Measurements from ENCODE around the gene MZF1. TPM values are rescaled to one million over a fixed set of nuclear protein-coding genes. Genes with fewer than 3 reads are reported as not detected.

The MZF1 gene
- total and polyA plus RNA-seq, 9 of the 15 experiments (the other 6 are each of a cell fraction or from before 2014, with no cell fraction given) = 0.31 to 29.3 (median 11.5) TPM

GRCh38 chr19:58584498-58585441 is 11.6 kb upstream of the MZF1 start (continued):
- TF ChIP-seq SMARCE1 (IDR thresholded peaks at IDR 0.05) = peak; percentile 55; the same call in 1 of the 2 replicates
- TF ChIP-seq MTA3 (IDR thresholded peaks at IDR 0.05; ENCODE audit: borderline replicate concordance) = peak; percentile 46; the same call in 1 of the 2 replicates
- 0 out of 2 replicates have a peak, but pooled peaks have one; percentile 59 for TF ChIP-seq NBN (IDR thresholded peaks at IDR 0.05; ENCODE audit: low read depth)
- TF ChIP-seq POLR2AphosphoS5 (IDR thresholded peaks at IDR 0.05; ENCODE audit: control insufficient read depth, insufficient read depth, low read depth, low read length) = peak; percentile 51; the same call in 1 of the 2 replicates
- TF ChIP-seq MTA2 (IDR thresholded peaks at IDR 0.05; ENCODE audit: low read depth) = peak; percentile 38
- no peak for TF ChIP-seq PRMT5 (CRISPR knock-in tag; IDR thresholded peaks at IDR 0.05)
- TF ChIP-seq HLTF (IDR thresholded peaks at IDR 0.05) = no peak
- TF ChIP-seq NONO (IDR thresholded peaks at IDR 0.05; ENCODE audit: low read depth in 2 of 2, low read length in 1 of 2) = peak in 1 of 2 experiments; percentile 48; a peak in 1 of 4 replicates
- peak; percentile 35 for TF ChIP-seq MEIS2 (IDR thresholded peaks at IDR 0.05; ENCODE audit: partially characterized antibody)
- TF ChIP-seq ZC3H4 (CRISPR knock-in tag; IDR thresholded peaks at IDR 0.05; ENCODE audit: borderline replicate concordance) = no peak
- TF ChIP-seq, protein P1, sequence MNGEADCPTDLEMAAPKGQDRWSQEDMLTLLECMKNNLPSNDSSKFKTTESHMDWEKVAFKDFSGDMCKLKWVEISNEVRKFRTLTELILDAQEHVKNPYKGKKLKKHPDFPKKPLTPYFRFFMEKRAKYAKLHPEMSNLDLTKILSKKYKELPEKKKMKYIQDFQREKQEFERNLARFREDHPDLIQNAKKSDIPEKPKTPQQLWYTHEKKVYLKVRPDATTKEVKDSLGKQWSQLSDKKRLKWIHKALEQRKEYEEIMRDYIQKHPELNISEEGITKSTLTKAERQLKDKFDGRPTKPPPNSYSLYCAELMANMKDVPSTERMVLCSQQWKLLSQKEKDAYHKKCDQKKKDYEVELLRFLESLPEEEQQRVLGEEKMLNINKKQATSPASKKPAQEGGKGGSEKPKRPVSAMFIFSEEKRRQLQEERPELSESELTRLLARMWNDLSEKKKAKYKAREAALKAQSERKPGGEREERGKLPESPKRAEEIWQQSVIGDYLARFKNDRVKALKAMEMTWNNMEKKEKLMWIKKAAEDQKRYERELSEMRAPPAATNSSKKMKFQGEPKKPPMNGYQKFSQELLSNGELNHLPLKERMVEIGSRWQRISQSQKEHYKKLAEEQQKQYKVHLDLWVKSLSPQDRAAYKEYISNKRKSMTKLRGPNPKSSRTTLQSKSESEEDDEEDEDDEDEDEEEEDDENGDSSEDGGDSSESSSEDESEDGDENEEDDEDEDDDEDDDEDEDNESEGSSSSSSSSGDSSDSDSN (IDR thresholded peaks at IDR 0.05; ENCODE audit: borderline replicate concordance in 1 of 2, low read depth in 2 of 2, low read length in 2 of 2) = 0 out of 4 replicates have a peak, but pooled peaks have one; percentile 15 to 41
- no peak for TF ChIP-seq HNRNPLL (IDR thresholded peaks at IDR 0.05; ENCODE audit: low read depth, low read length, poor library complexity, severe bottlenecking)
- TF ChIP-seq STAG1 (CRISPR knock-in tag; IDR thresholded peaks at IDR 0.05; ENCODE audit: borderline replicate concordance) = no peak
- TF ChIP-seq TAF9B (IDR thresholded peaks at IDR 0.05; ENCODE audit: partially characterized antibody) = peak; percentile 61
- no peak for TF ChIP-seq PHF8 (IDR thresholded peaks at IDR 0.05; ENCODE audit: borderline replicate concordance, low read length)
- TF ChIP-seq TRIM24 (IDR thresholded peaks at IDR 0.05) = peak in 1 of 2 experiments; percentile 54; a peak in 2 of 4 replicates
- TF ChIP-seq CBX1 (IDR thresholded peaks at IDR 0.05; ENCODE audit: low read depth) = peak; percentile 24; the same call in 1 of the 2 replicates
- TF ChIP-seq TFAP4 (CRISPR knock-in tag; IDR thresholded peaks at IDR 0.05; ENCODE audit: borderline replicate concordance) = peak; percentile 94
- TF ChIP-seq CHCHD3 (CRISPR knock-in tag; IDR thresholded peaks at IDR 0.05) = no peak
- TF ChIP-seq NCOA6 (IDR thresholded peaks at IDR 0.05) = no peak
- no peak for TF ChIP-seq BCLAF1 (IDR thresholded peaks at IDR 0.05; ENCODE audit: borderline replicate concordance in 1 of 2, control insufficient read depth in 1 of 2, low read depth in 2 of 2, low read length in 1 of 2)

All from K562 (cell line).